HEK293 (cell line): ENCODE data around the gene MPHOSPH10.

Experiments used
- CTCF ChIA-PET: fragments of 350-600 bp; formaldehyde crosslinking; extraction: SDS; loops from one replicate; lab custom pipeline; 2021; ENCODE audit warnings: antibody characterized with exemption; lab: Yijun Ruan, JAX
- POLR2A ChIA-PET: fragments of 300-600 bp; formaldehyde crosslinking; extraction: SDS; loops from one replicate; lab custom pipeline; 2020; ENCODE audit warnings: antibody characterized with exemption, inconsistent platforms; lab: Yijun Ruan, JAX
- H3K27ac ChIP-seq: fragments of 200-500 bp; sonication (Bioruptor generic); 2 replicates; pipeline ENCODE4 v1.5.1; 2014; ENCODE audit warnings: low read depth, low read length, control low read depth, inconsistent platforms; ENCODE audit errors: extremely low read depth
- H3K36me3 ChIP-seq, 2 experiments: fragments of 200-500 bp in 1 of 2; sonication (Bioruptor generic) in 1 of 2; 1 replicate in 1 of 2; 2 replicates in 1 of 2; pipeline ENCODE4 v1.5.1; 2014 to 2017; ENCODE audit warnings: inconsistent platforms in 2 of 2, low read length in 2 of 2; ENCODE audit not compliant: control insufficient read depth in 2 of 2, insufficient read depth in 1 of 2
- H3K4me1 ChIP-seq: fragments of 200-500 bp; sonication (Bioruptor generic); 2 replicates; pipeline ENCODE4 v1.5.1; 2014; ENCODE audit warnings: mild to moderate bottlenecking, low read length, inconsistent platforms; ENCODE audit not compliant: control insufficient read depth, insufficient read depth
- H3K4me3 ChIP-seq: 2 replicates; pipeline ENCODE4 v1.5.1; 2011; ENCODE audit warnings: low read depth, mild to moderate bottlenecking, control low read depth, low read length, moderate library complexity
- H3K9me3 ChIP-seq: fragments of 200-500 bp; sonication (Bioruptor generic); 2 replicates; pipeline ENCODE4 v1.5.1; 2014; ENCODE audit warnings: low read depth, low read length, inconsistent platforms; ENCODE audit not compliant: control insufficient read depth, insufficient read depth
- EGR2 ChIP-seq: fragments of 450-650 bp; formaldehyde crosslinking; IDR thresholded peaks from 2 replicates; pipeline ENCODE4 v1.5.1; 2016; ENCODE audit warnings: low read depth, missing biosample characterization, missing genetic modification characterization
- KLF10 ChIP-seq: fragments of 450-650 bp; IDR thresholded peaks from 2 replicates; pipeline ENCODE4 v1.5.1; 2018; ENCODE audit warnings: missing biosample characterization, mild to moderate bottlenecking, missing genetic modification characterization
- KLF9 ChIP-seq: fragments of 450-650 bp; formaldehyde crosslinking; IDR thresholded peaks from 2 replicates; pipeline ENCODE4 v1.5.1; 2016; ENCODE audit warnings: missing biosample characterization, missing genetic modification characterization, low read depth
- MZF1 ChIP-seq: fragments of 450-650 bp; formaldehyde crosslinking; IDR thresholded peaks from 2 replicates; pipeline ENCODE4 v1.5.1; 2017; ENCODE audit warnings: missing biosample characterization, missing genetic modification characterization, borderline replicate concordance
- PATZ1 ChIP-seq: fragments of 450-650 bp; formaldehyde crosslinking; IDR thresholded peaks from 2 replicates; pipeline ENCODE4 v1.5.1; 2016; ENCODE audit warnings: missing biosample characterization, missing genetic modification characterization
- PRDM10 ChIP-seq: fragments of 450-650 bp; formaldehyde crosslinking; IDR thresholded peaks from 2 replicates; pipeline ENCODE4 v1.5.1; 2016; ENCODE audit warnings: missing biosample characterization, missing genetic modification characterization
- REST ChIP-seq: fragments of 450-650 bp; formaldehyde crosslinking; IDR thresholded peaks from 2 replicates; pipeline ENCODE4 v1.5.1; 2016; ENCODE audit warnings: missing biosample characterization, missing genetic modification characterization
- WT1 ChIP-seq: fragments of 450-650 bp; formaldehyde crosslinking; IDR thresholded peaks from 2 replicates; pipeline ENCODE4 v1.5.1; 2016; ENCODE audit warnings: missing biosample characterization, missing genetic modification characterization
- ZFHX2 ChIP-seq: fragments of 450-650 bp; formaldehyde crosslinking; conservative IDR thresholded peaks from 2 replicates; pipeline ENCODE4 v1.5.1; 2016; ENCODE audit warnings: missing biosample characterization, missing genetic modification characterization
- ZNF148 ChIP-seq: fragments of 450-650 bp; formaldehyde crosslinking; IDR thresholded peaks from 2 replicates; pipeline ENCODE4 v1.5.0; 2017; ENCODE audit warnings: missing biosample characterization, missing genetic modification characterization, borderline replicate concordance
- ZNF157 ChIP-seq: fragments of 450-650 bp; formaldehyde crosslinking; IDR thresholded peaks from 2 replicates; pipeline ENCODE4 v1.5.1; 2016; ENCODE audit warnings: missing biosample characterization, missing genetic modification characterization
- ZNF335 ChIP-seq: fragments of 450-650 bp; formaldehyde crosslinking; conservative IDR thresholded peaks from 2 replicates; pipeline ENCODE4 v1.5.1; 2016; ENCODE audit warnings: missing biosample characterization, missing genetic modification characterization
- ZNF433 ChIP-seq: fragments of 450-650 bp; formaldehyde crosslinking; IDR thresholded peaks from 2 replicates; pipeline ENCODE4 v1.5.1; 2016; ENCODE audit warnings: missing biosample characterization, missing genetic modification characterization, low read depth
- ZSCAN23 ChIP-seq: fragments of 450-650 bp; formaldehyde crosslinking; IDR thresholded peaks from 2 replicates; pipeline ENCODE4 v1.5.1; 2016; ENCODE audit warnings: missing biosample characterization, missing genetic modification characterization

MPHOSPH10 gene

GRCh38 chr2:71157124-71157793, 26.8 kb downstream of the MPHOSPH10 start (continued):
- TF ChIP-seq ZNF148 (no peak), PATZ1 (tag by site-specific recombination) (peak; percentile 57), KLF9 (tag by site-specific recombination) (peak; percentile 34; the same call in 1 of the 2 replicates), WT1 (tag by site-specific recombination) (no peak), ZNF335 (tag by site-specific recombination) (peak; percentile 48), ZSCAN23 (tag by site-specific recombination) (no peak)

- Histone ChIP-seq H3K4me3 (no peak overlapping the region), H3K4me1 (no peaks in the 10 kb centered on the region), H3K27ac (no peak overlapping the region), H3K9me3 (no peaks in the 10 kb centered on the region), H3K36me3 (no peaks in the 10 kb centered on the region)
- ChIA-PET CTCF (interaction anchor here (1.2 kb wide), 1 partner anchor 10 kb away, joined by 3 read pairs; no protein-coding TSS in a partner anchor), POLR2A (no interaction called here)
- TF ChIP-seq KLF10 (tag by site-specific recombination) (no peak), ZNF157 (tag by site-specific recombination) (no peak), MZF1 (tag by site-specific recombination) (no peak), EGR2 (tag by site-specific recombination) (peak; percentile 64), PRDM10 (tag by site-specific recombination) (peak; percentile 30; the same call in 1 of the 2 replicates), ZFHX2 (tag by site-specific recombination) (peak; percentile 67), ZNF433 (tag by site-specific recombination) (no peak), REST (tag by site-specific recombination) (no peak)
Measured at GRCh38 chr2:71166812-71167211, 36.4 kb downstream of the MPHOSPH10 start.
